PC-9 (cell line): ENCODE measurements around the gene KTN1. TPM values are rescaled to one million over a fixed set of nuclear protein-coding genes. Genes with fewer than 3 reads are reported as not detected.
A peak's percentile ranks its signal among the peaks of the same experiment; 100 is the strongest.

ENCODE experiments used
- BruUV-seq: library from RNA; stranded (reverse); fragments of 400-500 nt; replicated peaks from 2 replicates; lab custom pipeline; 2021; lab: Mats Ljungman, UMichigan
- CTCF ChIA-PET: fragments of 300-600 bp; sonication (Branson Sonifier 250); formaldehyde crosslinking; loops from one replicate; lab custom pipeline; 2022; ENCODE audit warnings: antibody characterized with exemption; lab: Charles Lee
- POLR2A ChIA-PET: fragments of 300-600 bp; sonication (Branson Sonifier 250); formaldehyde crosslinking; loops from one replicate; lab custom pipeline; 2022; ENCODE audit warnings: antibody characterized with exemption; ENCODE audit not compliant: unreplicated experiment; lab: Charles Lee
- DNase-seq, 2 experiments: peaks; one replicate each; pipeline versions ENCODE4 v3.0.0 to v3.0.0-alpha.2; 2015 to 2022; ENCODE audit warnings: mixed read lengths in 1 of 2
- H2AFZ ChIP-seq: fragments of 200-600 bp; sonication (generic); 2 replicates; pipeline ENCODE4 v1.8.1; 2017; ENCODE audit warnings: antibody characterized with exemption
- H3F3A ChIP-seq: fragments of 200-600 bp; sonication (generic); 2 replicates; pipeline ENCODE4 v1.8.1; 2017; ENCODE audit warnings: antibody characterized with exemption, mild to moderate bottlenecking, low read depth; ENCODE audit not compliant: insufficient read depth
- H3K27ac ChIP-seq: fragments of 200-600 bp; sonication (generic); 2 replicates; pipeline ENCODE4 v1.6.1; 2016; ENCODE audit warnings: mixed run types
- H3K27me3 ChIP-seq: fragments of 200-600 bp; sonication (generic); 2 replicates; pipeline ENCODE4 v1.6.1; 2016; ENCODE audit warnings: low read depth, mixed run types; ENCODE audit not compliant: insufficient read depth
- H3K36me3 ChIP-seq: fragments of 200-600 bp; sonication (generic); 2 replicates; pipeline ENCODE4 v1.6.1; 2016; ENCODE audit warnings: low read depth, mixed run types
- H3K4me1 ChIP-seq: fragments of 200-600 bp; sonication (generic); replicated peaks from 2 replicates; pipeline ENCODE4 v1.6.1; 2016; ENCODE audit warnings: mixed run types; ENCODE audit not compliant: insufficient read depth
- H3K4me2 ChIP-seq: fragments of 200-600 bp; sonication (generic); 2 replicates; pipeline ENCODE4 v1.6.1; 2017; ENCODE audit warnings: mixed run types
- H3K4me3 ChIP-seq: fragments of 200-600 bp; sonication (generic); 2 replicates; pipeline ENCODE4 v1.6.1; 2016; ENCODE audit warnings: mixed run types
- H3K79me2 ChIP-seq: fragments of 200-600 bp; sonication (generic); 2 replicates; pipeline ENCODE4 v1.6.1; 2017; ENCODE audit warnings: low read depth, mixed run types
- H3K9me2 ChIP-seq: fragments of 200-600 bp; sonication (generic); 2 replicates; pipeline ENCODE4 v1.8.1; 2017; ENCODE audit warnings: mild to moderate bottlenecking; ENCODE audit not compliant: insufficient read depth
- H3K9me3 ChIP-seq: fragments of 200-600 bp; sonication (generic); 2 replicates; pipeline ENCODE4 v1.8.1; 2016; ENCODE audit warnings: low read depth; ENCODE audit not compliant: insufficient read depth
- H4K20me1 ChIP-seq: fragments of 200-600 bp; sonication (generic); 2 replicates; pipeline ENCODE4 v1.8.1; 2017; ENCODE audit not compliant: insufficient read depth
- CTCF ChIP-seq: fragments of 200-600 bp; sonication (generic); conservative IDR thresholded peaks from 2 replicates; pipeline ENCODE4 v1.6.1; 2017; ENCODE audit warnings: mixed run types, antibody characterized with exemption, mild to moderate bottlenecking, moderate library complexity
- EZH2 ChIP-seq: fragments of 200-600 bp; sonication (generic); IDR thresholded peaks from 2 replicates; pipeline ENCODE4 v1.8.0; 2017; ENCODE audit warnings: antibody characterized with exemption, low read depth
- intact Hi-C: fragments of 100-400 bp; cut with micrococcal nuclease; formaldehyde crosslinking; loops from one replicate; pipeline ENCODE4 v1.10.0; 2022; ENCODE audit not compliant: unreplicated experiment
- total RNA-seq: library from RNA; stranded (reverse); gene quantifications from 2 replicates; pipeline ENCODE4 v1.2.3, GENCODE V29; 2021

Gene KTN1
- total RNA-seq, 1 experiment from 2014 or later = 250 TPM

- Histone ChIP-seq H3K4me1 (peaks cover 18% of the 10 kb centered on the region), H4K20me1 (no peaks in the 10 kb centered on the region), H3K27ac (no peak overlapping the region), H3K9me3 (no peaks in the 10 kb centered on the region), H3F3A (peaks cover 10% of the 10 kb centered on the region), H3K79me2 (no peaks in the 10 kb centered on the region), H3K27me3 (no peaks in the 10 kb centered on the region), H3K4me2 (no peak overlapping the region), H2AFZ (no peak overlapping the region), H3K9me2 (no peaks in the 10 kb centered on the region), H3K4me3 (no peak overlapping the region), H3K36me3 (no peaks in the 10 kb centered on the region)
- BruUV-seq = no TSS peak
- no peak for DNase-seq
- TF ChIP-seq CTCF = no peak
- no peak for TF ChIP-seq EZH2
- CTCF ChIA-PET = no interaction called here
- intact Hi-C loops = loop anchor here (2.0 kb wide), 1 partner anchor 249 kb away; no protein-coding TSS in a partner anchor
- POLR2A ChIA-PET = no interaction called here
Observed at GRCh38 chr14:55698051-55698450, 118.0 kb downstream of the KTN1 start.

GRCh38 chr14:55699131-55700057 lies 119.4 kb downstream of the KTN1 start:
- no peak overlapping the region for H3K4me2 ChIP-seq
- peaks cover 10% of the 10 kb centered on the region for H3F3A ChIP-seq
- no peaks in the 10 kb centered on the region for H3K79me2 ChIP-seq
- peaks cover 18% of the 10 kb centered on the region for H3K4me1 ChIP-seq
- H2AFZ ChIP-seq = no peak overlapping the region
- H3K27me3 ChIP-seq = no peaks in the 10 kb centered on the region
- ChIA-PET CTCF (no interaction called here), POLR2A (no interaction called here)
- H3K9me2 ChIP-seq = no peaks in the 10 kb centered on the region
- H4K20me1 ChIP-seq = no peaks in the 10 kb centered on the region
- no peak overlapping the region for H3K4me3 ChIP-seq
- no peak overlapping the region for H3K27ac ChIP-seq
- no peaks in the 10 kb centered on the region for H3K9me3 ChIP-seq
- peak; percentile 78 to 83 for DNase-seq
- intact Hi-C loops = loop anchor here (2.0 kb wide), 1 partner anchor 251 kb away; no protein-coding TSS in a partner anchor
- TF ChIP-seq CTCF = no peak
- TF ChIP-seq EZH2 = no peak
- H3K36me3 ChIP-seq = no peaks in the 10 kb centered on the region
- TSS peak; percentile 18 for BruUV-seq

- peaks cover 10% of the 10 kb centered on the region for H3F3A ChIP-seq
- no peaks in the 10 kb centered on the region for H3K9me3 ChIP-seq
- no peak overlapping the region for H3K4me3 ChIP-seq
- H2AFZ ChIP-seq = no peak overlapping the region
- BruUV-seq = no TSS peak
- ChIA-PET POLR2A (no interaction called here), CTCF (no interaction called here)
- no peaks in the 10 kb centered on the region for H4K20me1 ChIP-seq
- H3K4me2 ChIP-seq = no peak overlapping the region
- peaks cover 18% of the 10 kb centered on the region for H3K4me1 ChIP-seq
- no peaks in the 10 kb centered on the region for H3K27me3 ChIP-seq
- no peak overlapping the region for H3K27ac ChIP-seq
- no peak for DNase-seq
- no peaks in the 10 kb centered on the region for H3K36me3 ChIP-seq
- no peaks in the 10 kb centered on the region for H3K9me2 ChIP-seq
- intact Hi-C loops = no loop called here
- no peaks in the 10 kb centered on the region for H3K79me2 ChIP-seq
- TF ChIP-seq CTCF (no peak), EZH2 (no peak)
Observed at GRCh38 chr14:55701638-55702037, 121.6 kb downstream of the KTN1 start.
